ENCODE results near the gene PWP2. TPM values are rescaled to one million over a fixed set of nuclear protein-coding genes. Genes with fewer than 3 reads are reported as not detected.
"Not testable (repeated sequence)": the region's sequence is repeated elsewhere in the genome, so short reads cannot be mapped to it uniquely, and the experiment has no call there.

PWP2 gene
- total RNA-seq, 6 donors from 2014 or later: 2.0 to 15.7 (median 3.1) TPM

DNA sequence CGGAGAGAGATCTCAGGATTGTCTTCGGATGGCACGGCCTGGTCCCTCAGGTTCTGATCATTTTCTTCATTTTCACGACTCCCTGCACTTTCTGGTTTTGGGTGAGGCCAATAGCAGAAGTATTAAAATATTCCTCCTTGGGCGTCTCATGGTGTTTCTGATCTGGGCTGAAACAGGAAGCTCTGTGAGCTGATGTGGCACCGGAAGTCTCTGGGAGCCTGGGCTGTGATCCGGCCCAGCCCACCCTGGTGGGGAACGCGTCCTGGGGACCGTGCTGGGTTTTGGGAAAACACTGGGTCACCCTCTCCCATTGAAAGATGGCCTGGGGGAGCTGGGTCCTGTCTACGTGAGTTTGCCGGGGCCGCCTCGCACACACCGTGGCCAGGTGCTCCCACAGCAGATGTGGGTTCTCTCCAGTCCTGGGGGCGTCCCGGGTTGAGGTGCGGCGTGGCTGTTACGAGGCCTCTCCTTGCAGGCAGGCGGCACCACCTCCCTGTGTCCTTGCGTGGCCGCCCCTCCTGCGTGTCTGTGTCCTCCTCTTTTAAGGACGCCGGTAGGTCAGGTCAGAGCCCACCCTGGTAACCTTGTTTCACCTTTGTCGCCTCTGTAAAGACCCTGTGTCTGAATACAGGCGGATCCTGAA, 50.4 kb downstream of the PWP2 start:
- H3K4me1 ChIP-seq, H3K36me3 ChIP-seq, H3K27me3 ChIP-seq, H3K9me3 ChIP-seq, H3K4me3 ChIP-seq, H3K27ac ChIP-seq: not testable (repeated sequence)
- ATAC-seq (ENCODE audit: low FRiP score in 2 of 2) (peak in 1 of 2 donors; percentile 32), DNase-seq (peak in 1 of 2 donors; percentile 44)
- WGBS, 2 donors: no CpG with 5 or more reads among the region's 28 CpGs

GRCh38 chr21:44158082-44158468, 50.9 kb downstream of the PWP2 start:
- no CpG with 5 or more reads among the region's 7 CpGs for WGBS, 2 donors
- not testable (repeated sequence) for H3K4me3 ChIP-seq; DNase-seq; H3K27ac ChIP-seq; H3K4me1 ChIP-seq; ATAC-seq (ENCODE audit: low FRiP score in 2 of 2); H3K9me3 ChIP-seq; H3K27me3 ChIP-seq; H3K36me3 ChIP-seq

DNA sequence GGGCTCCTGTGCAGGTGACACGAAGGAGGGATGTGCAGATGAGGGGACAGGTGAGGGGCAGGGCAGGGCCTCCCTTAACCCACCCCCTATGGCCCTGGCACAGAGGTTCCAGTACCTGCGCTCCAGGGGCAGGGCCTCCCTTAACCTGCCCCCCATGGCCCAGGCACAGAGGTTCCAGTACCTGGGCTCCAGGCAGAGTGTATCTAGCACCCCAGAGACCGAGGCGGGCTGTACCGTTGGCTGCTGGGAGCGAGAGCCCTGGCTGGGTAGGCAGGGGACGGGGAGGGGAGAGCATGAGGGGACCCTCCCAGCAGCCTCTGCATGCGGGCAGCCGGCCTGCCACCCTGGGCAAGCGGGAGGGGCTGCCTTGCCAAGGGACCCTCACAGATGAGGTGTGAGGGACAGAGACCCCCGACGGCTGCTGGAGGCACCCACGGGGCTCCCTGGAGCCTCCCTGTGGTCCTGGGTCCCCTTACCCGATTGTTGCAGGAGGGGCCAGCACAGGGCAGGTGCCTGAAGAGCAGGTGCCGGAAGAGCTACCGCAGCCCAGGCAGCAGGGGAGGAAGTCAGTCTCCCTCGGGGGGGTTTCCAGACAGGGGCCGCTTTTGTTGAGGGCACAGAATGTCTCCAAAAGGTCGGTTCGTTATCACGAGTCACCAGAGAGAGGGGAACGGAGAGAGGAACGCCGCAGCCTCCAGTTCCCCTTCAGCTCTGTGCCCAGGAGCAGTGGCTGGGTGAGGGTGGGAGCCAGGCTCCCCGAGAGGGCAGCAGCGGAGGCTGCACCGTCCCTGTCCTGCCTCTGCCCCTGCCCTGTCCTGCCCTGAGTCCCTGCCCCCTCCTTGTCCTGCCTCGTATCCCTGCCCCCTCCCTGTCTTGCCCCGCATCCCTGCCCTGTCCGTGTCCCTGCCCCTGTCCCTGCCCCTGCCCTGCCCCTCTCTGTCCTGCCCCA, 52.4 kb downstream of the PWP2 start:
- DNase-seq (peak in 1 of 2 donors; percentile 31), ATAC-seq (ENCODE audit: low FRiP score in 2 of 2) (peak; percentile 34 to 58)
- H3K4me3 ChIP-seq, H3K27ac ChIP-seq, H3K4me1 ChIP-seq, H3K36me3 ChIP-seq, H3K27me3 ChIP-seq, H3K9me3 ChIP-seq: not testable (repeated sequence)
- WGBS, 2 donors: no CpG with 5 or more reads among the region's 30 CpGs
- peak in 1 of 4 donors; percentile 27 for TF ChIP-seq POLR2A (IDR thresholded peaks at IDR 0.05)

DNA sequence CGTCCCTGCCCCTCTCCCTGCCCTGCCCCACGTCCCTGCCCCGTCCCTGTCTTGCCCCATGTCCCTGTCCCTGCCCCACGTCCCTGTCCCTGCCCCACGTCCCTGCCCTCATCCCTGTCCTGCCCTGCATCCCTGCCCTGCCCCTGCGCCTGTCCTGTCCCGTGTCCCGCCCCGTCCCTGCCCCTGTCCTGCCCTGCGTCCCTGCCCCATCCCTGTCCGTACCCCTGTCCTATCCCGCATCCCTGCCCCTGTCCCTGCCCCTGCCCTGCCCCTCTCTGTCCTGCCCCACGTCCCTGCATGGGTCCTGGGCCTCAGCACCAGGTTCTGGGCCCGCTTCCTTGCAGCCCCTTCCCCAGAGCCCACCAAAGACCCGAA, 53.1 kb downstream of the PWP2 start:
- not testable (repeated sequence) for H3K4me1 ChIP-seq, H3K27me3 ChIP-seq, H3K9me3 ChIP-seq, DNase-seq, H3K27ac ChIP-seq, H3K4me3 ChIP-seq, H3K36me3 ChIP-seq
- peak; percentile 40 to 47 for ATAC-seq (ENCODE audit: low FRiP score in 2 of 2)
- WGBS, 2 donors: no CpG with 5 or more reads among the region's 15 CpGs

DNA sequence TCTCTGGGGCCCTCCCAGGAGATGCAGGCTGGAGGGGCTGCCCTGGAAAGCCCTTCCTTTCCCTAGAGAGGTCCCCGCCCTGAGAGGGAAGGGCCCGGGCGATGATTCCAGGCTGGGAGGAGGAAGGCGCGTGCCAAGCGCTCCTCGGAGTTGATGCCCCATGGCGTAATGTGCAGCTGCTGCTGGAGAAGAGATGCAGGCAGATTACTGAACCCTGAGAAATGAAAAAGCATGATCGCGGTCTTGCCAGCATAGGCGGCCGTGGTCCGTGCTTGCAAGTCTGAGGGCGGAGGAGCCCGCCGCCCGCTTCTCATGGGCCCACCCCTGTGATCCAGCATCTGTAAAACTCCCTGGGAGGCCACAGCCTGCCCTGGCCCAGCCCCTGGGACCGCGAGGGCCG, 53.6 kb downstream of the PWP2 start:
- not testable (repeated sequence) for H3K4me3 ChIP-seq, H3K4me1 ChIP-seq, H3K27me3 ChIP-seq, H3K36me3 ChIP-seq, DNase-seq, H3K27ac ChIP-seq, H3K9me3 ChIP-seq
- WGBS, 2 donors: no CpG with 5 or more reads among the region's 20 CpGs
- ATAC-seq (ENCODE audit: low FRiP score in 2 of 2): peak in 1 of 2 donors; percentile 66

DNA sequence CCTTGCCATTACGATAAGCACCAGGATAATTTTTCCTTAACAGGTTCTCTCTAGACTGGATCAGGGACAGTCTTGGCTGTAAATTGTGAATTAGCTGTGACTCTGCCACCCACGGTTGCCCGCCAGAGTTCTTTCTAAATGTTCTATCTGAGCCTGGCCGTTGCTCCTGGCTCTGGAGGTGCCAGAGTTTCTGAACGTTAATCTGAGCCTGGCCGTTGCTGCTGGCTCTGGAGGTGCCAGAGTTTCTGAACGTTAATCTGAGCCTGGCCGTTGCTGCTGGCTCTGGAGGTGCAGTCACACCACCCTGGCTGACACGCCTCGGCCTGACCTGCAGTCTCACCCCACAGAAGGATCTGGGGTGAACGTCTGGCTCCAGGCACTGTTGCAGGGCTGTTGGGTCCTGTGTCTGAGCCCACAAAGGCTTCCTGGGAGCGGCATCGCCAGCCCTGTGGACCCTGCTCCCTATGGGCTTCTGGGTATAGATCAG, 56.0 kb downstream of the PWP2 start:
- not testable (repeated sequence) for ATAC-seq (ENCODE audit: low FRiP score in 2 of 2); H3K4me1 ChIP-seq; DNase-seq; H3K27ac ChIP-seq; H3K4me3 ChIP-seq; H3K36me3 ChIP-seq; H3K9me3 ChIP-seq; H3K27me3 ChIP-seq
- WGBS, 2 donors: no CpG with 5 or more reads among the region's 13 CpGs

DNA sequence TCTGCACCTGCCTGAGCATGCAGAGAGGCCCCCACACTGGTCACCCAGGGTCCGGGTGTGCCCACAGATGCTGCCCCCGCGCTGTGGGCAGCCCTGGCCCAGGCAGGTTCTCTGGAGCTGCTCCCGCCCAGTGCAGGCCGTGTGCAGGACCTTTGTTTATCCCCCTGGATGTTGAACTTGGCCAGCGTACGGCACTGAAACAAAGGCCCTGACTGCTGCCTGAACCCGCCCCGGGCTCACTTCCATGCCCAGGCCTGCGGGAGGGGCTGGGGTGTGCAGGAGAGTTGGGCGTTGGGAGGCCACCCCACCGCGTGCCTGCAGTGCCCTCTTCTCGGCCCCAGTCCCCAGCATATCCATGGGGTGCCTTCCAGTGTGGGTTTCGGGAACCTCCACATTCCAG, 58.7 kb downstream of the PWP2 start:
- not testable (repeated sequence) for DNase-seq

DNA sequence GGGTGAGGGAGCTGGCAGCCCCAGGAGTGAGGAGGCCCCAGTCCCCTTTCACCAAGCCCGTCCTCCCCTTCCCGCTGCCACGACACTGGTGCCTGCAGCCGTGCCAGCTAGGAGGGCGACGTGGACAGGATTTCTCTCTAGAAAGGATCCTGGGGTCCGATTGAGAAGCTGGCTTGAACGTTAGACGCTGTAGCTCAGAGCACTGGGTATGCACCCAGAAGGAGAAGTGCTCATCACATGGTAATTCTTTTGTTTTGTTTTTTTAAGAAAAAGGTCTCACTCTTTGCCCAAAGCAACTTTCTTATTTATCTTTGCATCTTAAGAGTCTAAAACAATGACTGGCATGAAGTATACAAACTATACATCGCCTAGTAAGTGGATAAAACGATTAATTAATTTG, 60.3 kb downstream of the PWP2 start:
- H3K27ac ChIP-seq; ATAC-seq (ENCODE audit: low FRiP score in 2 of 2); H3K4me3 ChIP-seq; DNase-seq; H3K27me3 ChIP-seq; H3K4me1 ChIP-seq; H3K36me3 ChIP-seq; H3K9me3 ChIP-seq: not testable (repeated sequence)
- no CpG with 5 or more reads among the region's 11 CpGs for whole genome bisulfite sequencing, 2 donors

More for the DNA sequence above, 58.7 kb downstream of the PWP2 start:
- no CpG with 5 or more reads among the region's 15 CpGs for WGBS, 2 donors
- H3K27me3 ChIP-seq; H3K9me3 ChIP-seq; H3K27ac ChIP-seq; ATAC-seq (ENCODE audit: low FRiP score in 2 of 2); H3K4me3 ChIP-seq; H3K4me1 ChIP-seq; H3K36me3 ChIP-seq: not testable (repeated sequence)

- DNase-seq; H3K27me3 ChIP-seq; H3K9me3 ChIP-seq; H3K4me1 ChIP-seq; H3K36me3 ChIP-seq; H3K4me3 ChIP-seq; H3K27ac ChIP-seq; ATAC-seq (ENCODE audit: low FRiP score in 2 of 2): not testable (repeated sequence)
- WGBS, 2 donors: no CpG with 5 or more reads among the region's 10 CpGs
Observed at GRCh38 chr21:44170326-44170725, 63.1 kb downstream of the PWP2 start.

GRCh38 chr21:44170863-44171262, 63.7 kb downstream of the PWP2 start:
- not testable (repeated sequence) for H3K4me1 ChIP-seq, H3K4me3 ChIP-seq, H3K27ac ChIP-seq, H3K36me3 ChIP-seq, H3K27me3 ChIP-seq, H3K9me3 ChIP-seq
- peak; percentile 34 to 48 for ATAC-seq (ENCODE audit: low FRiP score in 2 of 2)
- DNase-seq: peak in 1 of 2 donors; percentile 60
- WGBS, 2 donors: no CpG with 5 or more reads among the region's 10 CpGs

- H3K9me3 ChIP-seq; H3K4me1 ChIP-seq; H3K4me3 ChIP-seq; H3K27me3 ChIP-seq; ATAC-seq (ENCODE audit: low FRiP score in 2 of 2); H3K36me3 ChIP-seq; DNase-seq; H3K27ac ChIP-seq: not testable (repeated sequence)
- WGBS, 2 donors: no CpG with 5 or more reads among the region's 13 CpGs
Observed at GRCh38 chr21:44171962-44172572, 64.9 kb downstream of the PWP2 start.

GRCh38 chr21:44172741-44173140, 65.5 kb downstream of the PWP2 start:
- WGBS, 2 donors: no CpG with 5 or more reads among the region's 19 CpGs
- not testable (repeated sequence) for H3K9me3 ChIP-seq, DNase-seq, H3K27ac ChIP-seq, H3K27me3 ChIP-seq, H3K36me3 ChIP-seq, H3K4me1 ChIP-seq, H3K4me3 ChIP-seq
- ATAC-seq (ENCODE audit: low FRiP score in 2 of 2): peak; percentile 63 to 65

- not testable (repeated sequence) for H3K4me3 ChIP-seq, H3K36me3 ChIP-seq, H3K27me3 ChIP-seq, H3K27ac ChIP-seq, H3K9me3 ChIP-seq, H3K4me1 ChIP-seq
- no CpG with 5 or more reads among the region's 17 CpGs for WGBS, 2 donors
- DNase-seq (peak in 1 of 2 donors; percentile 89), ATAC-seq (ENCODE audit: low FRiP score in 2 of 2) (peak in 1 of 2 donors; percentile 79)
Observed at GRCh38 chr21:44175189-44175588, 68.0 kb downstream of the PWP2 start.
